Hepatocyte (in vitro differentiated cells): ENCODE results near the gene HSPA1A.

Source experiments
- CTCF ChIP-seq: fragments of 200-600 bp; sonication (generic); IDR thresholded peaks from 2 replicates; pipeline ENCODE4 v1.5.1; 2016; ENCODE audit warnings: antibody characterized with exemption, mild to moderate bottlenecking; ENCODE audit not compliant: poor library complexity
- EZH2phosphoT487 ChIP-seq: fragments of 200-600 bp; sonication (generic); IDR thresholded peaks from one replicate; pipeline ENCODE4 v1.6.1; 2018; ENCODE audit warnings: antibody characterized with exemption, mild to moderate bottlenecking, low read depth, moderate library complexity; ENCODE audit not compliant: unreplicated experiment, severe bottlenecking

DNA sequence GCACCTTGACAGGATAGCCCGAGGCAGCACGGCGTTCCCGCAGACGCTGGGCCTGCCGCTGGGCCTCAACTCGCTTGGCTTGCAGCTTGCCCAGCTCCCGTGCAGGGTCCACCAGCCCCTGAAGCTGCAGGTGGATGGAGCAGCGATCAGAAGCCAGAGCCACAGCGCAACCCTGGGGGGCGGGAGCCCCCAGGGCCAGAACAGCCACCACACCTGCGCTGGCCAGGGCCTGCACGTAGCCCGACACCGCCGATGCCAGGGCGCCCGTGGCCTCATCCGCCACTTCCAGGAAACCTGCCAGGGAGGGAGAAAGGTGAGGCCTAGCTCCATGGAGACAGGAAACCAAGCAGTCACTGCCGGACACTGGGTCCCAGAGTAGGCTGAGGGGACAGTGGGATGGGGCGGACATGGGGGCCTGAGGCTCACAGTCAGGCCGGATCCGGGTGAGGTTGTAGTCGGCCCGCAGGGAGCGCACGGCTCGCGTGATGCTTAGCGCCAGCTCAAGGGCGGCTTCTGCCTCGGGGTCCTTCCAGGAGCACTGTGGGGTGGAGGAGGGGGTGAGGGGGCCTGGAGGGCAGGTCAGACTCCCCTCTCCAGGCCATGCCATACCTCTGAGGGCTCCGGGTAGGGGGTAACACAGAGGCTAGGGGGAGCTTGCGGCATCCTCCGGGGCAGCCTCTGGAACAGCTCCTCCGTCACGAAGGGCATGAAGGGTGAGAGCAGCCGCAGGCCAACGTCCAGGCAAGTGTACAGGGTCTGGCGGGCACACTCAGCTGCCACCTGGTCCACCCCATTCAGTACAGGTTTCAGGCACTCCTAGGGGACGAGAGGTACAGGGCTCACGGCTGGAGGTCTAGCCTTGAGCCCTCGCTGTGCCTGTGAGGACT, 36.1 kb upstream of the HSPA1A start:
- TF ChIP-seq CTCF (no peak), EZH2phosphoT487 (no peak)
